ENCODE data around the gene JMJD7. TPM values are rescaled to one million over a fixed set of nuclear protein-coding genes. Genes with fewer than 3 reads are reported as not detected.

Gene JMJD7
- total RNA-seq, 1 experiment from 2014 or later = 10.9 TPM

- Histone ChIP-seq H3K27me3 (replicated peaks; ENCODE audit: control insufficient read depth, insufficient read depth, low read length) (no peaks in the 10 kb centered on the region), H3K9me3 (no peaks in the 10 kb centered on the region), H3K4me3 (ENCODE audit: low read depth, low read length) (no peak overlapping the region), H3K4me1 (no peaks in the 10 kb centered on the region), H3K36me3 (ENCODE audit: control insufficient read depth, insufficient read depth, low read length) (no peaks in the 10 kb centered on the region; the same call in none of the 2 replicates)
- no peaks in the 10 kb centered on the region for H3K4me1 Mint-ChIP-seq (ENCODE audit: low read depth, unreplicated experiment)
- H3K27me3 Mint-ChIP-seq (ENCODE audit: insufficient read depth, unreplicated experiment) = no peaks in the 10 kb centered on the region
- H3K36me3 Mint-ChIP-seq (ENCODE audit: insufficient read depth, unreplicated experiment) = peaks cover 19% of the 10 kb centered on the region
- no peak overlapping the region for H3K4me3 Mint-ChIP-seq (ENCODE audit: unreplicated experiment)
- intact Hi-C loops (cut with micrococcal nuclease; ENCODE audit: unreplicated experiment) = no loop called here
- POLR2A ChIA-PET = no interaction called here
- H3K9me3 Mint-ChIP-seq (ENCODE audit: unreplicated experiment) = no peaks in the 10 kb centered on the region
- TF ChIP-seq CTCF (IDR thresholded peaks at IDR 0.05; ENCODE audit: insufficient read depth in 1 of 2, low read depth in 1 of 2, low read length in 1 of 2, severe bottlenecking in 1 of 2, unreplicated experiment in 1 of 2) = no peak
- DNase-seq = no peak
- CTCF ChIA-PET = no interaction called here
- no peak overlapping the region for H3K27ac Mint-ChIP-seq (ENCODE audit: unreplicated experiment)
- no TSS peak for BruUV-seq (replicated peaks)
Observed at GRCh38 chr15:41822957-41823356, 4.9 kb upstream of the JMJD7 start.

- TF ChIP-seq CTCF (IDR thresholded peaks at IDR 0.05; ENCODE audit: insufficient read depth in 1 of 2, low read depth in 1 of 2, low read length in 1 of 2, severe bottlenecking in 1 of 2, unreplicated experiment in 1 of 2) = no peak
- Mint-ChIP-seq H3K36me3 (ENCODE audit: insufficient read depth, unreplicated experiment) (peaks cover 24% of the 10 kb centered on the region), H3K27me3 (ENCODE audit: insufficient read depth, unreplicated experiment) (no peaks in the 10 kb centered on the region), H3K4me3 (ENCODE audit: unreplicated experiment) (no peak overlapping the region), H3K4me1 (ENCODE audit: low read depth, unreplicated experiment) (peaks cover 4% of the 10 kb centered on the region), H3K27ac (ENCODE audit: unreplicated experiment) (no peak overlapping the region), H3K9me3 (ENCODE audit: unreplicated experiment) (no peaks in the 10 kb centered on the region)
- Histone ChIP-seq H3K4me1 (no peaks in the 10 kb centered on the region), H3K27me3 (replicated peaks; ENCODE audit: control insufficient read depth, insufficient read depth, low read length) (no peaks in the 10 kb centered on the region), H3K4me3 (ENCODE audit: low read depth, low read length) (no peak overlapping the region), H3K9me3 (no peaks in the 10 kb centered on the region), H3K36me3 (ENCODE audit: control insufficient read depth, insufficient read depth, low read length) (no peaks in the 10 kb centered on the region; the same call in none of the 2 replicates)
- BruUV-seq (replicated peaks) = no TSS peak
- DNase-seq = no peak
- ChIA-PET POLR2A (no interaction called here), CTCF (interaction anchor here (0.7 kb wide), 1 partner anchor 230 kb away, joined by 3 read pairs; no protein-coding TSS in a partner anchor)
- intact Hi-C loops (cut with micrococcal nuclease; ENCODE audit: unreplicated experiment) = no loop called here
Observed at GRCh38 chr15:41823502-41823901, 4.4 kb upstream of the JMJD7 start.

GRCh38 chr15:41824062-41824745 is 3.7 kb upstream of the JMJD7 start:
- no peaks in the 10 kb centered on the region; the same call in none of the 2 replicates for H3K36me3 ChIP-seq (ENCODE audit: control insufficient read depth, insufficient read depth, low read length)
- BruUV-seq (replicated peaks) = no TSS peak
- H3K4me1 ChIP-seq = no peaks in the 10 kb centered on the region
- Mint-ChIP-seq H3K27me3 (ENCODE audit: insufficient read depth, unreplicated experiment) (no peaks in the 10 kb centered on the region), H3K27ac (ENCODE audit: unreplicated experiment) (no peak overlapping the region), H3K9me3 (ENCODE audit: unreplicated experiment) (no peaks in the 10 kb centered on the region), H3K4me3 (ENCODE audit: unreplicated experiment) (no peak overlapping the region), H3K4me1 (ENCODE audit: low read depth, unreplicated experiment) (peaks cover 11% of the 10 kb centered on the region), H3K36me3 (ENCODE audit: insufficient read depth, unreplicated experiment) (peaks cover 27% of the 10 kb centered on the region)
- no peak for TF ChIP-seq CTCF (IDR thresholded peaks at IDR 0.05; ENCODE audit: insufficient read depth in 1 of 2, low read depth in 1 of 2, low read length in 1 of 2, severe bottlenecking in 1 of 2, unreplicated experiment in 1 of 2)
- DNase-seq = no peak
- H3K27me3 ChIP-seq (replicated peaks; ENCODE audit: control insufficient read depth, insufficient read depth, low read length) = no peaks in the 10 kb centered on the region
- H3K4me3 ChIP-seq (ENCODE audit: low read depth, low read length) = no peak overlapping the region
- ChIA-PET CTCF (interaction anchor here (0.7 kb wide), 1 partner anchor 230 kb away, joined by 3 read pairs; no protein-coding TSS in a partner anchor), POLR2A (no interaction called here)
- intact Hi-C loops (cut with micrococcal nuclease; ENCODE audit: unreplicated experiment) = no loop called here
- no peaks in the 10 kb centered on the region for H3K9me3 ChIP-seq
